Anterior cingulate cortex (tissue), 58 donors: ENCODE data around the gene SPATA31C2.
A peak's percentile ranks its signal among the peaks of the same experiment; 100 is the strongest.
"Not testable (repeated sequence)": the region's sequence is repeated elsewhere in the genome, so short reads cannot be mapped to it uniquely, and the experiment has no call there.

ENCODE experiments used
- DNase-seq, 58 donors: peaks; one replicate each; lab custom pipeline; 2025; lab: John Stamatoyannopoulos, UW

SPATA31C2 gene

DNA sequence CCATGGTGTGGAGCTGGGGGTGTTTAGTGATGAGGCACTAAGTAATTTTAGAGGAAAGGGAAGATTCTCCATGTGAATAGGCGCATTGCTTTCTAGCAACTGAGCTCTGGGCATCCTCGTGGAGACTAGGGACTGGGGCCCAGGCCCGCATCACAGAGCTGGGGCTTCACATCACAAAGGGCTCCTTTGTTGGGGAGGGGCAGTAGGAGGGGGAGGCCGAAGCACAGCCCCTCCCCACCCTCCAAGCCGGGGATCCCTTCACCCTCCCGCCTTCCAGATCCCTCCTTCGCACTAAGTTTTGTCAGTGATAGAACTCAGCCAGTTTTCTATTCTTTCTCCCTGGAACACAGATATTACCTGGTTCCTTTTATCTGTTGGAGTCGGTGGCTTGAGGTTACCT is at the start of gene SPATA31C2:
Gene SPATA31C2, minus strand, starts transcription at position 101 of the 400 bp plus-strand sequence. Its CDS starts 29 bp downstream, at position 72.
- DNase-seq = not testable (repeated sequence)

DNA sequence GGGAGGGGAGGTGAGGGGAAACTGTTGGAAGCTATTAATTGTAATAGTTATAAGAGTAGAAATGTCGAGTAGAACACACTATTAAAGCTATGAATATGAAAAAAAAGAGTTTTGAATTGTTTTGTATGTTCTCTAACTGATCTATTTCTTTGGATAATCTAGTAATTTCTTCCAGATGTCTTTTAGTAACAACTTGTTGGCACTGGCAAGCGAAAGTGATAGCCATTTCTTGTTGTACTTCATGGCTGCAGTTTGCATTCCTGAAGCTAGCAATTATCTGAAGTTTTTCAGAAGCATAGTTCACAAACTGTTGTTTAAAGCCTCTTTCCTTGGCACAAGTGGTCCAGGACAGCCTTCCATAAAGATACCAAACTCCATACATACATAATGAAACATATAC is 49.4 kb upstream of the SPATA31C2 start:
- no peak for DNase-seq

DNA sequence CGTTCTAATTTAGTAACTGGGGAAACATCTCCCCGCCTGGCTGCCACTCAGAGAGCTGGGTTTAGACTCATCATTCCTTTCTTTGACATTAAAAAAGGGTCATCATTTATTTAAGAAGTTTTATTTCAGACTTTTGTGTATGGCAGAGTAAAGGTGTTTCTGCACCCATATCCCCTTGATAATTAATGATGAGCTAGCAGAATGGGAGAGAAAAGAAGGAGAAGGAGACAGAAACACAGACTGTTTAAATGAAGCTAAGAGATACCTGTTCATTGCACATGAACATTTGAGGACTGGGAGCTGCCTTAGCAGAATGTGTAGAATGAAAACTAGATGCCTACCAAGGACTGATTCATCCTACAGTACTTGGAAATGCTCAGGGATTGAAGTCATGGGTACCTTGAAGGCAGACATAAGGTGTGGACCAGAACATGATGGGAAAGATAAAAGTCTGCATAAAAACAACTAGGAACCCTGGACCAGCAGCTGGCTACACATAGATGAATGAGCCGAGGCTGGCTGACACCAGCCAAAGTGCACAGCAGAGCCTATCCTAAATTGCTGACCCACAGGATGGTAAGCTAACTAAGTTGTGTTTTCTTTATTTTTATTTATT is 48.3 kb upstream of the SPATA31C2 start:
- DNase-seq = no peak

DNA sequence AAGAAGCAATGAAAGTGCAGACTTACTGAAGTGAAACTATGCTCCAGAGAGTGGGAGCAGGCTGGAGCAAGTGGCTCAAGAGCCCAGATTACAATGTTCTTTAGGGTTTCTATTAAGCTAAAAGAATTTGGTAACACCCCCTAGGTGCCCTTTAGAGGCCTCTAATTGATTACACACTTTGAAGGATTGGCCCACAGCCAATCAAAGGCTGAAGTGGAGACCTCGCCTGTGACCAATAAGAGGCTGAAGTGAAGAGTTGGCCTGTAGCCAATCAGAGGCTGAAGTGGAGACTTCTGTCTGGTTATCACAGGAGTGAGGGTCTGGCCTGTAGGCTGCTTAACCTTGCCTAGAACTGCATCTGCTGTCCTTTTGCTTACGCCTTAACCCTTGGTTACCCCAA is 46.7 kb upstream of the SPATA31C2 start:
- DNase-seq = no peak

DNA sequence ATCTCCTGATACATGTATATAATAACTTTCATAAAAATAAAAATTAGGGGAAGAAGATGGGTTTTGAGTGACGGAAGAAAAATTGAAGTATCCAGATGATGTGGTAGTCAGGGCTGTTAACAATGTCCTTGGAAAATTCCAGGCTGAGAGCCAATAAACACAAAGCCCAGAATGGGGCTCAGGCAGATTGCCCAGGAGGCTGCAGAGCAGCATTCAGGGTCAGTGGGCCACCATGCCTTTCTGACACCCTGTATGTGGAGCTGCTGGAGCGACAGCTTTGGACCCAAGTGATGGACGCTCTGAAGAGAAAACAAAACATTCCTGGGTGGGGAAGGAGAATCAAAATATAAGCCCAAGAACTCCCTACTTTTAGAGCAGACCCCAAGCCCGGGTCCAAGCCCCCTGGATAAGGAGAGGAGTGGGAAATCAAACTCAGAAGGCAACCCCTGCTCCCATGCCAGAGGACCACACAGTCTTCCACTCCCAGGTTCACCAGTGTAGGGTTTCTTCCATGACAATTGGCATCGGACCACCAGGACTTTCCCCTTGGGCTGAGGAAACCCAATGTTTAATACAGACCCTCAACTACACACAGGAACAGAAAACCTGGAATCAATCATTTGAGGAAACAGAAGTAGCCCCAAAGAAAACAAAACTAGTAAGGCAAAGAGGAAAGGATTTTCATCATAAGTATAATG is 45.7 kb upstream of the SPATA31C2 start:
- peak in 3 of 58 donors; percentile 0 to 21 (median 2) for DNase-seq

DNA sequence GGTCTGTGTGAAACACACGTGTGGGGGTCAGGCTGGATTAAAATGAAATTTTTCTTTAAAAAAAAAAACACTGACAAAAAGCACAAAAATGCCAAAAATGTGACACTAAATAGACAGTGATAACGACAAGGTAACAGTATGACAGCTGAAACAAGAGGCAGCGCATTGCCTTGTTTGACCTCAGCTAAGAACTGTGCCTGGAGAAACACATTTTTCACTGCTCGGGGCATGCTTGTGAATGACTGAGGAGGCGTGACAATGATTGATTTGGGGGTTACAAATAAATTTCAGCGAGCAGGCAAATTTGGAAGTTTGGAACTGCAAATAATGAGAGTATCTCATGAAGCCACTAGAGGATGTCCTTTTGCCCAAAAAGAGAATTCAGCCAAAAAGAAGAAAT is 44.2 kb upstream of the SPATA31C2 start:
- no peak for DNase-seq

DNA sequence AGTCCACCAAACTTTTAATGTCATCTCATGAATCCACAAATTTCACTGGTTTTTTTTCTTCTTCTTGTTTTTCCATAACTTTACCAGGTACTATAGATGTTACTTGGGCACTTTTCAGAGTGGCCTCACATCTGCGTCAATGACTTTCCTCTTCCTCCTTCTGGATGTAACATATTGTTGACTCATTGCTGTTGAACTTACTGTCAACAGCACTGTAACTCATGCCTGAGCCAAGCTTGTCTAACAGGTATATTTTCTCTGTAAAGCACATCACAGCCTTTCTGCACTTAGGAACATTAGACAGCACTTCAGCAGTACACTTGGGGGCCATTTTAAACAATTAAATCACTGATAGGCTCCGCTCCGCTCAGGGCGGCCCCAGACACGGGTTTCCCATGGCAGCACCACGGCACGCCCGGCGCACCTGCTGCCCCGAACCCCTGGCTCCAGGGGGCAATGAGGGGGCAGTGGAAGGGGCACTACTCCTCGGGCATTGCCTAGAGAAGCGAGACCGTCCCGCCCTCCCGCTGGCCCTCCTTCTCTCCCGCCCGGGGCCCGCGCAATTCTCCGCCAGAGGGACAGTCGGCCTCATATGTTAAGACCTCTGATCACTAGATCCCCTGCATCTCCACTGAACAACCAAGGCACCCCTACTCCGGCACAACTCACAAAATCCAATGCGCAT is 41.9 kb upstream of the SPATA31C2 start:
- DNase-seq = no peak

DNA sequence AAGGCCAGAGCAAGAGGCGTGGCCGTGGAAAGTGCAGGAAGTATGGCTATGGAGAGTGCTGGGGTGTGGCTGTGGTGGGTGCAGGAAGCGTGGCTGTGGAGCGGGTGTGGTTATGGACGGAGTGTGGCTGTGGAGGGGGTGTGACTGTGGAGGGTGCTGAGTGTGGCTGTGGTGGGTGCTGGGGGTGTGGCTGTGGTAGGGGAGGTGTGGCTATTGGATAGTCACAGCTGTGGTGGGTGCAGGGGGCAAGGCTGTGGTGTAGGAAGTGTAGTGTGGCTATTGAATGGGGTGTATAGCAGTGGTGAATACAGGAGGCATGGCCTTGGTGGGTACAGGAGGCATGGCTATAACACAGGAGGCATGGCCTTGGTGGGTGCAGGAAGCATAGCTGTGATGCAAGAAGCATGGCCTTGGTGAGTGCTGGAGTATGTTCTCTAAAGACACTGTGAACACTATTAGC is 40.8 kb upstream of the SPATA31C2 start:
- DNase-seq = no peak

DNA sequence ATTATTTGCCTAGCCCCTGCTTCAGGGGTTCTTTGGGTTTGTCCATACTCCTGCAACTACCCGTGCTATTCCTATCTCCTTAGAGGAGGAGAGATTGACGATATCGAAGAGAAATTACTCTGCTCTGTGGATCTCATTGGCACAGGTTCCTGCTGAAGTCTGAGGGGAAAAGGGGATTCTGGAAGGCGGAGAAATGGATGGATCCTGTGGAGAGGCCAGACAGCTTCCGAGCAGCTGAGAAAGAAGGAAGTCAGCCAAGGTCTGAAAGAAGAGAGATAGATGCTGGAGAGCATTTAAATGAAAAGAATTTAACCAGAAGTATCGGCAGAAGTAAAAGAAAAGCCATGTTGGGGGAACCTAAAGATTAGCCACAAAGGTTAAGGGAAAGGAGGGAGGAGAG is 40.4 kb upstream of the SPATA31C2 start:
- no peak for DNase-seq

DNA sequence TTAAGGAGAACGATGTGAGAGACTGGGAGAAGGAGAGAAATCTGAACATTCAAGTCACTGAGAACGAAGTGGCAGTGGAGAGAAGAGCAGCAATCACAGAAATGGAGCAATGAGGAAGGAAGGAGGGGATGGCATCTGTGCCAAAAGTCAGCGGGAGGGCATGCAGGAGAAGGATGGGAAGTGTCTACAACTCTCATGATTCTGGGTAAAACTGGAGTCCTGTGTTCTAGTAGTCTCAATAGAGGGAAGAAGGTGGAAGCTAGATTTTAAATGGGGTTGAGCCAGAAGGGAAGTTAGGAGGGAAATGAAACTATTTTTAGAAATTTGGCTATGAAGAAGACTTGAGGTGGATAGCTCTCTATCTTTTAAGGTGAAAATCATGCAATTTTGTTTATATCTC is 39.1 kb upstream of the SPATA31C2 start:
- DNase-seq = no peak

DNA sequence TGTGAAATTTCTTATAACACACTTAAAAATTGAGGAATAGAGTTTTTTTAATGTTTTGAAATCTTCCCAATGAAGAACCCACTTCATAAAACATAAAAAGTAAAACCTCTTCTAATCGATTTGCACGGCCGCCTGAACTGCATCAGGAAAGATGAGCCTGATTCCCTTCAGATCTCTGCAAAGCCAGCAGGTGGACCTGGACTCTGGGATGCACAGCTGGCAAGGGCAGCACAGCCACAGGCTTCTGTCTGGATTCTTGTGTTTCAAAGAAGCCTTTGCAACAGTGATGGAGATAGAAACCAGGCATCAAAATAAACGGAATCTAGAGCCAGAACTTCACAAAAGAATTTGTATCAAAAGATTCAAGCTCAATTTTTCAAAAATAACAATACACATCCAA is 36.0 kb upstream of the SPATA31C2 start:
- no peak for DNase-seq

DNA sequence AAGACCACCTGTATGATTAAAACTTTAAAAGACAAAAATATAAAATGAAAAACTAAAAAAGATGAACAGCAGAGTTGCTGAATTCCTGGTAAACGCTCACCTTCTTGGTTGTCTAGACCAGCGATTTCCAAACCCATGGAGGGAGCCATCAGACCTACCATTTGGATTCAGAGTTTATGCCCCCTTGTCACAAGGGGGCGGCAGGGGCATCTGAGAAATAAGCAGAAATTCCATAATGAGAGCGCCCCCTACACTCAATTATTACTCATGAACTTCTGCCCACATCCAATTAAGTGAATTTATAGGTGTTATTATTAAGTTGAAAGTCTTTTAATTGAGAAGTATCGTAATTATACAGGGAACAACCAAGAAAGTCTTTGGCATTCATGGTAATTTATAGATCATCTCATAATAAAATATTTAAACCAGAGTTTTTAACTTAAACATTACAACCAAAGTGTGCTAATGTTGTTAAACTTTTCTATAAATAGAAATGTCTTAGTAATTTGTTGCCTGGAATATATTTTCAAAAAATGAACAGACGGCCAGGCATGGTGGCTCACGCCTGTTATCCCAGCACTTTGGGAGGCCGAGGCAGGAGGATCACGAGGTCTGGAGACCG is 35.2 kb upstream of the SPATA31C2 start:
- no peak for DNase-seq

DNA sequence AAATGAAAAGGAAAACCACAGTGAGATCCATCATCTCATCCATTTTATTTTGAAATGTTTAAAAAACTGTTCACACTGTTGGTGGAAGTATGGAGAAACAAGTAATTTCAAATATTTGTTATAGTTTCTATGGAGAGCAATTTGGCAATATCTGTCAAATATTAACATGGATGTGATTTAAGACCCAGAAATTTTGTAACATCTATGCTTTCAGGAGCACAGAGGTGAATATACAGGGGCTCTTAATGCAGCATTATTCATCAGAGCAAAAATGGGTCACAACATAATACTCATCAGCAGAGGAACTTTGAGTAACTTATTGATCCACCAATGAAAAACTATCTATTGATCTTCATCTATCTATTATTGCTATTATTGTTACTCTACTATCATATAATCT is 31.4 kb upstream of the SPATA31C2 start:
- DNase-seq = no peak

DNA sequence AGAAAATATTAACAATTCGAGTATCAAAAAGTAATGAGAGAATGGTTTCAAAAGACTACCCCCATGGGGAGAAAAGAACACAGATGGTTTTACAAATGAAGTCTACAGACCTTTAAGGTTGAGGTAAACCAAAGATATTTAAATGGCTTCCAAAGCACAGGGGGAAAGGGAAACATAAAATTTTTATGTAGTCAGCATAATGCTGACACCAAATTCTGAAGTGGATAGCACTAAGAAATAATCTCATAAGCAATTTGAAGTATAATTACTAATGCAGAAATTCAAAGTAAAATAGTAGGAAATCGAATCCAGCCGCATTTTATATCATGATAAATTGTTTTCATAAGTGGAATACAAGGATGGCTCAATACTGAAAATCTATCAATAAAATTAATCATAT is 30.3 kb upstream of the SPATA31C2 start:
- DNase-seq = no peak

DNA sequence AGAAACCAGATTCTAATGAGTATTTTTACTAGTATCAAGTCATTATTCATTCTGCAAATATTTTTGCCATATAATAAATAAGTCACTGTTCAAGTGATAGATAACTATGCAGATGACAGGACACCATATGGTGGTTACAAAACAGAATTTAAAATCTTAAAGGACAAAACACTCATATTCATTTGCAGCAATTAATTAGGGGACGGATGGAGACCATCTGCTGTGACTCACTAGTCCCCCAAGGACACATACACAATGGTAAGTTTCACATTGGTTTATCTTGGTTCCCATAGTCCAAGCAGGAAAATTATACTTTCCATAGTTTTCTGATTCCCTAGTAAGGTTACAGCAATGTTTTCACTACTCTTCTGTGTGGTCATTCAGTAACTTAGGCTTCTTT is 28.4 kb upstream of the SPATA31C2 start:
- no peak for DNase-seq

DNA sequence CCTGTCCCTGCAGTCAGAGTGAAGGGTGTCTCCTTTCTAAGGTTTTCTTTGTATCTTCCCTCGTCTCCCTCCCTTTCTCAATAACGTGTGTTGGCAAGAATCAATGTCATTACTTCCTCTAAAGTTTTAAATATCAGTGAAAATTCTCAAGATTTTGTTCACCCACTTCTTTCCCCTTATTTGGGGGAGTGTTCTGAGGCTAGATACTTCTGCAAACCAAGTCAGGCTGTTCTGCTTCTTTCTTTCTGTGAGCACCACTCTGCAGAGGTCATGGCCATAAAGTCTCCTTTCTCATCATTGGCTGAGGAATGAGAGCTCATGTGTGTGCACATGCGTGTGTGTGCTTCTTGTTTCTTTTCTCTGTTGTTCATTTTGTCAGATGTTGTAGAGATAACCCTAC is 26.6 kb upstream of the SPATA31C2 start:
- DNase-seq = no peak

DNA sequence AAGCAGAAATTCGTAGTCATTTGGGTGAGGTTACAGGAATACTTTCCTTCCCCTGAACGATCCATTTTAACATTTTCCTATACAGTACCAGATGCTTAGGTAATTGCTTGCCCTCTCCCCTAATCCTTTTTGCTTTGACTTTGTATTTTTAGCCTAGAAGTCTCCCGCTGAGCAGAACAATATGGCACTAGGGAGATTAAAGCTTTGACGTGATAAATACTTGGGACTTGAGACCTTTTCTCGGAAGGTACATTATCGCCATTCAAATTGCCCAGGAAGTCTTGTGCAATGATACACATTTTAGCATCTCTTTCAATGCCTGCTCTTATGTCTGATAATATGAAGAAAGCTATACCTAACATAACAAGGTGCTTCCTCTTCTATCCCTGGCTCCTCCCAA is 22.9 kb upstream of the SPATA31C2 start:
- no peak for DNase-seq

DNA sequence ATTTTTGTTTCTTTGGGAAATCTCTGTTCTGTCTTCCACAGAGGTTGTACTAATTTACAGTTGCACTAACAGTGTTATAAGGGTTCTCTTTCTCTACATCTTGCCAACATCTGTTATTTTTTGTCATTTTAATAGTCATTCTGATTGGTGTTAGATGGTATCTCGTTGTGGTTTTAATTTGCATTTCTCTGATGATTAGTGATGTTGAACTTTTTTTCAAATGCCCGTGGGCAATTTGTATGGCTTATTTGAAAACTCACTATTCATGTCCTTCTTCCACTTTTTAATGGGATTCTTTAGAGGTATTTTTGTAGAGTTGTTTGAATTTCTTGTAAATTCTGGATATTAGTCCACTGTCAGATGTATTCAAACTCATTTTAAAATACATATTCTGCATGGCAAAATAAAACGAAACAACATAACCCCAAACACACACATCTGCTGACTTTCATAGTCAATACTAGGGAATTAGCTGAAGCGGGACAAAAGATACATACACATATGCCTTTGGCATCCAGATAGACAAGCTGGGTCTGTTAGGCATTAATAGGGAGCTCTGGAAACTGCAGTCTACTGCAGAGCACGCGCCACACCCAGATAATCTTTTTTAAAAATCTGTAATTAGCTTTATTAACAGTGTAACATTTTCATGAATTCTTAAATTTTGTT is 5.8 kb upstream of the SPATA31C2 start:
- no peak for DNase-seq

DNA sequence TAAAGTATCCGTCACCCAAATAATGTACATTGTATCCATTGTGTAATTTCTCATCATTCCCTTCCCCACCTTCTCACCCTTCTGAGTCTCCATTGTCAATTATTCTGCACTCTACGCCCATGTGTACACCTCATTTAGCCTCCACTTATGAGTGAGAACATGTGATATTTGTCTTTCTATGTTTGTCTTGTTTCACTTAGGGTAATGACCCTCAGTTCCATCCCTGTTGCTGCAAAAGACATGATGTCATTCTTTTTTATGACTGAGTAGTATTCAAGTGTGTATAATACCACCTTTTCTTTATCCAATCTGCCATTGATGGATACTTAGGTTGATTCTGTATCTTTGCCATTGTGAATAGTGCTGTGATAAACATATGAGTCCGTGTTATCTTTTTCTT is 4.9 kb upstream of the SPATA31C2 start:
- no peak for DNase-seq

DNA sequence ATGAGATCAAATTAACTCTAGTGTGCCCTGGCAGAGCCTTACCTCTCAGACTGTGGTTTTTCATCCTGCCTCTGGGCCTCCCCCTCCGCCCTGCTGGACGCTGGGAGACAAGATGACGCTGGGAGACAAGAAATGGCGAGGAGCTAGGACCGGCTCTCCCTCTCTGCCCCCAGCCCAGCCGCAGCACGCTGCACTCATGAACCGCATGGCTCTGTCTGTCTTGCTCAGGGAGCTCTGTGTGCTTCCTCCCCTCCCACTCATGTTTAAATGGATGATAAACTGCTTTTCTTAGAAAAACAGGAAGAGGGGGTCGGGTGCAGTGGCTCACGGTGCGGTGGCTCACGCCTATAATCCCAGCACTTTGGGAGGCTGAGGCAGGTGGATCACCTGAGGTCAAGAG is 4.7 kb downstream of the SPATA31C2 start:
- not testable (repeated sequence) for DNase-seq

DNA sequence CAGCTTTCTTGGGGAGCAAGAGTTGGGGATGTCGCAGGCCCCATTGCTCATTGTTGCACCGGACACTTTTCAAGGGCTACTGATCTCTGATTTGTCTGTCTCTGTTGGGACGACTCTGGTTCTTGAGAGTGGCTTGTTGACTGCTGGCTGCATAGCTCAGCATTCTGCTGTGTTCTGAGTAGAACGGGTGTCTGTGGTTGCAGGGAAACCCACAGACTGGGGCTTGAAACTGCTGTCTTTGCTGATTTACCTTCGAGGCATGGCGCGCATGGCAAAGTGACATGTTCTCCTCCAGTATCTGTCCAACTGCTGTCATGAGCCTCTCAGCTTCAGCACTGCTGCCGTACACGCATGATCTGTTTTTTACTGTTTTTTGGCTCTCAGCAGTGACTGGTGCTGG is 8.7 kb downstream of the SPATA31C2 start:
- DNase-seq = not testable (repeated sequence)
